ENCODE results near the gene MYO1C. TPM values are rescaled to one million over a fixed set of nuclear protein-coding genes. Genes with fewer than 3 reads are reported as not detected.

Gene MYO1C
- total and polyA plus RNA-seq, 2 of the 8 experiments (the other 6 are each of a cell fraction or from before 2014, with no cell fraction given): 40.1 to 78.6 TPM

- no peak overlapping the region for H2BK5ac ChIP-seq (ENCODE audit: low read depth, low read length)
- ChIA-PET POLR2A (ENCODE audit: partially characterized antibody) (interaction anchor here (1.0 to 4.9 kb wide), 6 partner anchors 9 to 58 kb away, joined by 3 to 14 read pairs (median 4); partner anchors contain the start of gene YWHAE), CTCF (ENCODE audit: partially characterized antibody) (interaction anchor here (0.6 to 1.9 kb wide), 6 partner anchors 31 to 109 kb away, joined by 3 to 6 read pairs (median 4); no protein-coding TSS in a partner anchor)
- H3K4me2 ChIP-seq (ENCODE audit: insufficient read depth in 1 of 2, low read depth in 2 of 2, low read length in 2 of 2): no peak overlapping the region
- H2AK5ac ChIP-seq (ENCODE audit: low read depth, low read length): no peak overlapping the region
- H3K14ac ChIP-seq (ENCODE audit: insufficient read length): no peak overlapping the region
- no peak overlapping the region for H3K4me3 ChIP-seq (ENCODE audit: extremely low read depth in 1 of 4, insufficient read depth in 2 of 4, low read depth in 3 of 4, low read length in 4 of 4)
- no peaks in the 10 kb centered on the region for H3K27me3 ChIP-seq (replicated peaks in 1 of 4; ENCODE audit: control insufficient read depth in 3 of 4, extremely low read depth in 1 of 4, insufficient read depth in 3 of 4, low read length in 3 of 4)
- H4K8ac ChIP-seq (ENCODE audit: extremely low read depth, insufficient read depth, low read length): no peak overlapping the region; the same call in 1 of the 2 replicates
- H2BK15ac ChIP-seq (ENCODE audit: low read length): no peak overlapping the region
- H4K91ac ChIP-seq (replicated peaks; ENCODE audit: insufficient read length, low read length): no peak overlapping the region
- peaks cover 5% of the 10 kb centered on the region for H3K79me1 ChIP-seq (ENCODE audit: low read depth, low read length)
- no peak overlapping the region for H3K27ac ChIP-seq (ENCODE audit: low read depth, low read length)
- peaks cover 0 to 22% of the 10 kb centered on the region in 2 experiments; a peak in 2 of 4 replicates for H3K79me2 ChIP-seq (ENCODE audit: control insufficient read depth in 1 of 2, insufficient read depth in 2 of 2, low read length in 2 of 2)
- no peak overlapping the region for H2AFZ ChIP-seq (ENCODE audit: low read length)
- no peak overlapping the region for H3K56ac ChIP-seq (replicated peaks; ENCODE audit: insufficient read length, low read depth, low read length)
- 89% methylated on average over 9 of the region's 10 CpGs; no CpG with 5 or more reads in 1 of the 2 experiments for WGBS, 2 experiments (ENCODE audit: extremely low coverage in 1 of 2, insufficient coverage in 1 of 2, insufficient read length in 1 of 2, insufficient replicate concordance in 2 of 2, low coverage in 1 of 2, low lambda C conversion rate in 2 of 2, missing lambda C conversion rate in 1 of 2)
- FAIRE-seq (no peak), DNase-seq (ENCODE audit: low read depth in 1 of 2, low spot score in 2 of 2) (no peak)
- TF ChIP-seq GTF2F1 (IDR thresholded peaks at IDR 0.05; ENCODE audit: borderline replicate concordance, low read depth, low read length) (no peak), HDAC6 (IDR thresholded peaks at IDR 0.05; ENCODE audit: low read depth, low read length) (no peak), YY1 (IDR thresholded peaks at IDR 0.05; ENCODE audit: low read depth, low read length) (no peak), HDAC2 (IDR thresholded peaks at IDR 0.05; ENCODE audit: borderline replicate concordance in 1 of 2, low read depth in 2 of 2, low read length in 2 of 2) (no peak), RAD21 (IDR thresholded peaks at IDR 0.05 in 1 of 2, conservative IDR thresholded peaks at IDR 0.05 in 1 of 2; ENCODE audit: low read depth in 2 of 2, low read length in 2 of 2) (no peak), SP1 (IDR thresholded peaks at IDR 0.05; ENCODE audit: low read depth, low read length) (no peak), ASH2L (IDR thresholded peaks at IDR 0.05; ENCODE audit: low read length) (no peak), NANOG (IDR thresholded peaks at IDR 0.05; ENCODE audit: insufficient read depth, low read depth, low read length, poor library complexity, severe bottlenecking) (no peak), SIRT6 (IDR thresholded peaks at IDR 0.05; ENCODE audit: low read length) (no peak)
- no peak overlapping the region for H3K18ac ChIP-seq (ENCODE audit: extremely low read depth, low read length)
- H3K36me3 ChIP-seq (ENCODE audit: control insufficient read depth in 2 of 4, insufficient read depth in 4 of 4, low read length in 3 of 4): peaks cover 0 to 34% (median 22%) of the 10 kb centered on the region in 4 experiments; a peak in 7 of 8 replicates
- H4K20me1 ChIP-seq (replicated peaks in 1 of 2; ENCODE audit: control insufficient read depth in 1 of 2, insufficient read depth in 2 of 2, low read length in 2 of 2): peaks cover 0 to 10% of the 10 kb centered on the region in 2 experiments
- H3K4ac ChIP-seq (replicated peaks; ENCODE audit: insufficient read length, low read depth, low read length): no peak overlapping the region
- H2BK120ac ChIP-seq (replicated peaks; ENCODE audit: low read depth, low read length): no peak overlapping the region
- no peaks in the 10 kb centered on the region for H3K23me2 ChIP-seq (ENCODE audit: low read depth, low read length)
- no peak overlapping the region for H3K23ac ChIP-seq (ENCODE audit: insufficient read length)
- no peak overlapping the region for H4K5ac ChIP-seq (ENCODE audit: insufficient read length, low read depth, low read length)
- no peak overlapping the region for H3K9ac ChIP-seq (replicated peaks in 1 of 4; ENCODE audit: extremely low read depth in 1 of 4, low read depth in 3 of 4, low read length in 3 of 4)
- H2BK20ac ChIP-seq (ENCODE audit: low read length): no peak overlapping the region
- H3K9me3 ChIP-seq (ENCODE audit: insufficient read depth in 2 of 2, low read depth in 1 of 2, low read length in 1 of 2): no peaks in the 10 kb centered on the region
- no peak overlapping the region for H2BK12ac ChIP-seq (ENCODE audit: low read depth, low read length)
- no peaks in the 10 kb centered on the region for H3K4me1 ChIP-seq (replicated peaks in 1 of 4; ENCODE audit: control insufficient read depth in 3 of 4, insufficient read depth in 4 of 4, low read length in 3 of 4)
Measured at GRCh38 chr17:1423456-1424135, 68.9 kb downstream of the MYO1C start.
